Tibial nerve (tissue), 3 donors: ENCODE measurements around the gene IPO9.

Source experiments
- CTCF ChIP-seq, 5 experiments: fragments of 200-600 bp in 3 of 5; fragments of 450-650 bp in 2 of 5; sonication (generic) in 3 of 5; IDR thresholded peaks; one replicate each; pipeline ENCODE4 v1.5.1; 2016 to 2019; ENCODE audit warnings: antibody characterized with exemption in 5 of 5, mild to moderate bottlenecking in 3 of 5, moderate library complexity in 2 of 5
- POLR2A ChIP-seq, 2 donors: fragments of 450-650 bp; IDR thresholded peaks; one replicate each; pipeline ENCODE4 v1.6.1; 2017; ENCODE audit warnings: antibody characterized with exemption in 2 of 2, mild to moderate bottlenecking in 2 of 2, moderate library complexity in 2 of 2

- TF ChIP-seq CTCF (IDR thresholded peaks at IDR 0.05) (no peak), POLR2A (IDR thresholded peaks at IDR 0.05) (no peak)
Measured at GRCh38 chr1:201783572-201783971, 45.4 kb upstream of the IPO9 start.
